ENCODE results near the gene FBXO21.

FBXO21 gene

GRCh38 chr12:117130801-117131200 is 59.5 kb downstream of the FBXO21 start:
- no peak overlapping the region for H3K4me3 Mint-ChIP-seq
- no peaks in the 10 kb centered on the region for H3K27me3 Mint-ChIP-seq
- ATAC-seq (replicated peaks), result no peak
- H3K9me3 Mint-ChIP-seq, result no peaks in the 10 kb centered on the region
- H3K4me1 Mint-ChIP-seq (ENCODE audit: low read depth in 2 of 2), result peaks cover 11% of the 10 kb centered on the region in 2 donors
- no peaks in the 10 kb centered on the region for H3K36me3 Mint-ChIP-seq (ENCODE audit: insufficient read depth)
- H3K27ac Mint-ChIP-seq, result no peak overlapping the region
- DNase-seq, result no peak

GRCh38 chr12:117129391-117129790 is 60.9 kb downstream of the FBXO21 start:
- Mint-ChIP-seq H3K27ac (no peak overlapping the region), H3K4me1 (ENCODE audit: low read depth in 2 of 2) (peaks cover 10 to 11% of the 10 kb centered on the region in 2 donors)
- no peak for ATAC-seq (replicated peaks)

GRCh38 chr12:117127933-117128823 is 62.1 kb downstream of the FBXO21 start:
- no peak overlapping the region for H3K27ac Mint-ChIP-seq
- peaks cover 0 to 1% of the 10 kb centered on the region in 2 donors for H3K4me1 Mint-ChIP-seq (ENCODE audit: low read depth in 2 of 2)
- H3K4me3 Mint-ChIP-seq, result no peak overlapping the region
- H3K36me3 Mint-ChIP-seq (ENCODE audit: insufficient read depth), result no peaks in the 10 kb centered on the region
- no peaks in the 10 kb centered on the region for H3K9me3 Mint-ChIP-seq
- no peaks in the 10 kb centered on the region for H3K27me3 Mint-ChIP-seq
- DNase-seq (no peak), ATAC-seq (replicated peaks) (no peak)

More at GRCh38 chr12:117129391-117129790, 60.9 kb downstream of the FBXO21 start:
- DNase-seq, result no peak
- Mint-ChIP-seq H3K36me3 (ENCODE audit: insufficient read depth) (no peaks in the 10 kb centered on the region), H3K4me3 (no peak overlapping the region), H3K27me3 (no peaks in the 10 kb centered on the region), H3K9me3 (no peaks in the 10 kb centered on the region)

- H3K4me3 Mint-ChIP-seq, result no peak overlapping the region
- no peaks in the 10 kb centered on the region for H3K36me3 Mint-ChIP-seq (ENCODE audit: insufficient read depth)
- H3K4me1 Mint-ChIP-seq (ENCODE audit: low read depth in 2 of 2), result peaks cover 0 to 1% of the 10 kb centered on the region in 2 donors
- ATAC-seq (replicated peaks), result no peak
- DNase-seq, result no peak
- no peaks in the 10 kb centered on the region for H3K27me3 Mint-ChIP-seq
- no peak overlapping the region for H3K27ac Mint-ChIP-seq
- H3K9me3 Mint-ChIP-seq, result no peaks in the 10 kb centered on the region
These were observed 63.9 kb downstream of the FBXO21 start for GRCh38 chr12:117126335-117126734.

GRCh38 chr12:117125767-117126166 is 64.5 kb downstream of the FBXO21 start:
- ATAC-seq (replicated peaks) (no peak), DNase-seq (no peak)
- H3K36me3 Mint-ChIP-seq (ENCODE audit: insufficient read depth), result no peaks in the 10 kb centered on the region
- no peaks in the 10 kb centered on the region for H3K27me3 Mint-ChIP-seq
- no peak overlapping the region for H3K4me3 Mint-ChIP-seq
- H3K9me3 Mint-ChIP-seq, result no peaks in the 10 kb centered on the region
- no peak overlapping the region for H3K27ac Mint-ChIP-seq
- H3K4me1 Mint-ChIP-seq (ENCODE audit: low read depth in 2 of 2), result peaks cover 0 to 1% of the 10 kb centered on the region in 2 donors

GRCh38 chr12:117125272-117125613 is 65.0 kb downstream of the FBXO21 start:
- Mint-ChIP-seq H3K4me1 (ENCODE audit: low read depth in 2 of 2) (peaks cover 0 to 1% of the 10 kb centered on the region in 2 donors), H3K27ac (no peak overlapping the region), H3K4me3 (no peak overlapping the region), H3K36me3 (ENCODE audit: insufficient read depth) (no peaks in the 10 kb centered on the region), H3K9me3 (no peaks in the 10 kb centered on the region), H3K27me3 (no peaks in the 10 kb centered on the region)
- no peak for DNase-seq
- ATAC-seq (replicated peaks), result no peak

- H3K36me3 Mint-ChIP-seq (ENCODE audit: insufficient read depth), result no peaks in the 10 kb centered on the region
- H3K27me3 Mint-ChIP-seq, result no peaks in the 10 kb centered on the region
- H3K27ac Mint-ChIP-seq, result no peak overlapping the region
- no peaks in the 10 kb centered on the region for H3K9me3 Mint-ChIP-seq
- ATAC-seq (replicated peaks) (no peak), DNase-seq (no peak)
- H3K4me1 Mint-ChIP-seq (ENCODE audit: low read depth in 2 of 2), result peaks cover 0 to 4% of the 10 kb centered on the region in 2 donors
- H3K4me3 Mint-ChIP-seq, result no peak overlapping the region
These were observed 65.6 kb downstream of the FBXO21 start for GRCh38 chr12:117124421-117125271.

- no peak for DNase-seq
- H3K27me3 Mint-ChIP-seq, result no peaks in the 10 kb centered on the region
- H3K9me3 Mint-ChIP-seq, result no peaks in the 10 kb centered on the region
- ATAC-seq (replicated peaks), result no peak
- no peak overlapping the region for H3K4me3 Mint-ChIP-seq
- H3K4me1 Mint-ChIP-seq (ENCODE audit: low read depth in 2 of 2), result peaks cover 0 to 3% of the 10 kb centered on the region in 2 donors
- H3K27ac Mint-ChIP-seq, result no peak overlapping the region
- H3K36me3 Mint-ChIP-seq (ENCODE audit: insufficient read depth), result no peaks in the 10 kb centered on the region
These were observed 68.8 kb downstream of the FBXO21 start for GRCh38 chr12:117121441-117121840.

- Mint-ChIP-seq H3K27ac (no peak overlapping the region), H3K4me3 (no peak overlapping the region), H3K36me3 (ENCODE audit: insufficient read depth) (no peaks in the 10 kb centered on the region), H3K9me3 (no peaks in the 10 kb centered on the region), H3K27me3 (no peaks in the 10 kb centered on the region), H3K4me1 (ENCODE audit: low read depth in 2 of 2) (peaks cover 0 to 3% of the 10 kb centered on the region in 2 donors)
- ATAC-seq (replicated peaks) (no peak), DNase-seq (no peak)
These were observed 69.5 kb downstream of the FBXO21 start for GRCh38 chr12:117120787-117121186.

GRCh38 chr12:117119592-117120198 is 70.6 kb downstream of the FBXO21 start:
- Mint-ChIP-seq H3K27me3 (no peaks in the 10 kb centered on the region), H3K4me1 (ENCODE audit: low read depth in 2 of 2) (peaks cover 0 to 3% of the 10 kb centered on the region in 2 donors), H3K9me3 (no peaks in the 10 kb centered on the region), H3K4me3 (no peak overlapping the region), H3K27ac (no peak overlapping the region), H3K36me3 (ENCODE audit: insufficient read depth) (no peaks in the 10 kb centered on the region)
- ATAC-seq (replicated peaks) (peak; percentile 53), DNase-seq (peak; percentile 33 to 39 (median 33))

- DNase-seq, result no peak
- H3K27me3 Mint-ChIP-seq, result no peaks in the 10 kb centered on the region
- ATAC-seq (replicated peaks), result no peak
- H3K4me3 Mint-ChIP-seq, result no peak overlapping the region
- peaks cover 0 to 3% of the 10 kb centered on the region in 2 donors for H3K4me1 Mint-ChIP-seq (ENCODE audit: low read depth in 2 of 2)
- H3K27ac Mint-ChIP-seq, result no peak overlapping the region
- no peaks in the 10 kb centered on the region for H3K36me3 Mint-ChIP-seq (ENCODE audit: insufficient read depth)
- no peaks in the 10 kb centered on the region for H3K9me3 Mint-ChIP-seq
These were observed 71.3 kb downstream of the FBXO21 start for GRCh38 chr12:117118838-117119591.

GRCh38 chr12:117114784-117115183 is 75.5 kb downstream of the FBXO21 start:
- H3K4me3 Mint-ChIP-seq, result no peak overlapping the region
- peaks cover 0 to 2% of the 10 kb centered on the region in 2 donors for H3K4me1 Mint-ChIP-seq (ENCODE audit: low read depth in 2 of 2)
- no peaks in the 10 kb centered on the region for H3K9me3 Mint-ChIP-seq
- no peak overlapping the region for H3K27ac Mint-ChIP-seq
- peaks cover 0 to 7% of the 10 kb centered on the region in 2 donors for H3K27me3 Mint-ChIP-seq
- H3K36me3 Mint-ChIP-seq (ENCODE audit: insufficient read depth), result no peaks in the 10 kb centered on the region
- no peak for ATAC-seq (replicated peaks)
- no peak for DNase-seq

GRCh38 chr12:117113231-117113630 is 77.0 kb downstream of the FBXO21 start:
- DNase-seq, result no peak
- no peak for ATAC-seq (replicated peaks)
- Mint-ChIP-seq H3K9me3 (no peaks in the 10 kb centered on the region), H3K36me3 (ENCODE audit: insufficient read depth) (no peaks in the 10 kb centered on the region), H3K4me1 (ENCODE audit: low read depth in 2 of 2) (no peaks in the 10 kb centered on the region), H3K27me3 (peaks cover 0 to 7% of the 10 kb centered on the region in 2 donors), H3K4me3 (no peak overlapping the region), H3K27ac (peak overlapping the region in 1 of 2 donors; percentile 58)

Data from effector memory CD8-positive, alpha-beta T cell (primary cell).